Epithelial cell of esophagus (primary cell): Measurements from ENCODE around the gene RNMT.
"Not testable (repeated sequence)": the region's sequence is repeated elsewhere in the genome, so short reads cannot be mapped to it uniquely, and the experiment has no call there.

Source experiments
- DNase-seq: peaks from one replicate; pipeline ENCODE4 v3.0.0; 2010; ENCODE audit warnings: low read depth
- H3K4me3 ChIP-seq: 2 replicates; pipeline ENCODE4 v1.5.1; 2011; ENCODE audit warnings: mild to moderate bottlenecking, low read length, control low read depth
- TF ChIP-seq, protein P1 (sequence below): IDR thresholded peaks from 2 replicates; pipeline ENCODE4 v1.5.1; 2011; ENCODE audit warnings: low read depth, mild to moderate bottlenecking, low read length, control low read depth, inconsistent platforms; ENCODE audit not compliant: insufficient read depth; ENCODE audit errors: missing control alignments

The RNMT gene

DNA sequence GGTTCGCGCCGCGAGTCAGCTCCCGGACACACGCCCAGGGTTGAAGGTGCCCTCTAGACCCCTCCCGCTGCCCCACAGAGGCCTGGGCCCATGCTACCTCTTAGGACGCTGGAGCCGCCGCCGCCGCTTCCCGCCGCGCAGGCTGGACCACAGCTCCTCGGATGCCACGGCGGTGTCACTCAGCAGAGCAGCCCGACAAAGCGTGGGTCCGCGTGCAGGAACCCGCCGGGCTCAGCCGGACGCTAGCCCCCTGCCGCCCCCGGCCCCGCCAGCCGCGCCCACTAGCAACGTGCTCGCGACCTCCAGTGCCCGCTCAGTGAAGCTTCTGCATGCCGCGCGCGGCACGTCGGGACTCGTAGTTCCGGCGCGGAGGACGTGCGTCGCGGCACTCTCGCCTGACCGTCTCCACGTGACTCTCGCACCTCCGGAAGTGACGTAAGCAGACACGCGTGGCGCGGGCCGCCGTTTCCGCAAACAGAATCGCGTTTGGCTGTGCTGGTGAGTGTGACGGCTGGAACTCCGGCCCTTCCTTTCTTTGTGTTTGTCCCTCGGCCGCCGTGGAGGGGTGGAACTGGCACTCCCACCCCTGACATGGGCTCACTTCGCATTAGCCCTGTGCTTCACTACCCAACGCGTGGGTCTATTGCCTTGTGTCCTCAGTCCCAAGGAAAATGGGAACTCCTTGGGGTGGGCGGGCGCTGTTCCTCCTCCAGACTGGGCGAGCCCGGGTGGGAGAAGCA, at the start of gene RNMT, which contains the start of gene FAM210A:
RNMT (plus strand) TSS at position 442 of the 740 bp plus-strand sequence. CDS start 4,845 bp downstream, outside the sequence.
FAM210A (minus strand) TSS at position 327 of the 740 bp plus-strand sequence. CDS start 44,481 bp downstream, outside the sequence.
- H3K4me3 ChIP-seq = peak within 1 kb of the TSS; percentile 97
- peak; percentile 98 for DNase-seq
- TF ChIP-seq, protein P1, sequence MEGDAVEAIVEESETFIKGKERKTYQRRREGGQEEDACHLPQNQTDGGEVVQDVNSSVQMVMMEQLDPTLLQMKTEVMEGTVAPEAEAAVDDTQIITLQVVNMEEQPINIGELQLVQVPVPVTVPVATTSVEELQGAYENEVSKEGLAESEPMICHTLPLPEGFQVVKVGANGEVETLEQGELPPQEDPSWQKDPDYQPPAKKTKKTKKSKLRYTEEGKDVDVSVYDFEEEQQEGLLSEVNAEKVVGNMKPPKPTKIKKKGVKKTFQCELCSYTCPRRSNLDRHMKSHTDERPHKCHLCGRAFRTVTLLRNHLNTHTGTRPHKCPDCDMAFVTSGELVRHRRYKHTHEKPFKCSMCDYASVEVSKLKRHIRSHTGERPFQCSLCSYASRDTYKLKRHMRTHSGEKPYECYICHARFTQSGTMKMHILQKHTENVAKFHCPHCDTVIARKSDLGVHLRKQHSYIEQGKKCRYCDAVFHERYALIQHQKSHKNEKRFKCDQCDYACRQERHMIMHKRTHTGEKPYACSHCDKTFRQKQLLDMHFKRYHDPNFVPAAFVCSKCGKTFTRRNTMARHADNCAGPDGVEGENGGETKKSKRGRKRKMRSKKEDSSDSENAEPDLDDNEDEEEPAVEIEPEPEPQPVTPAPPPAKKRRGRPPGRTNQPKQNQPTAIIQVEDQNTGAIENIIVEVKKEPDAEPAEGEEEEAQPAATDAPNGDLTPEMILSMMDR = no peak

DNA sequence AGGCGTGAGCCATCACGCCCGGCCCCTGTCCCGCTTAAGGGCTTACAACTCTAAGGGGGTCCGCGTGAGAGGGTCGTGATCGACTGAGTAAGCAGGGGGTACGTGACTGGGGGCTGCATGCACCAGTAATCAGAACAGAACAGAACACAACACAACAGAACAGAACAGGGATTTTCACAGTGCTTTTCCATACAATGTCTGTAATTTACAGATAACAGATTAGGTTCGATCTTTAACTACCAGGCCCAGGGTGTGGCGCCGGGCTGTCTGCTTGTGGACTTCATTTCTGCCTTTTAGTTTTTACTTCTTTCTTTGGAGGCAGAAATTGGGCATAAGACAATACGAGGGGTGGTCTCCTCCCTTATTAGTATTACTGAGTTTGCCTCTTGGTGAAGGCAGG, 49.1 kb upstream of the RNMT start:
- not testable (repeated sequence) for DNase-seq

DNA sequence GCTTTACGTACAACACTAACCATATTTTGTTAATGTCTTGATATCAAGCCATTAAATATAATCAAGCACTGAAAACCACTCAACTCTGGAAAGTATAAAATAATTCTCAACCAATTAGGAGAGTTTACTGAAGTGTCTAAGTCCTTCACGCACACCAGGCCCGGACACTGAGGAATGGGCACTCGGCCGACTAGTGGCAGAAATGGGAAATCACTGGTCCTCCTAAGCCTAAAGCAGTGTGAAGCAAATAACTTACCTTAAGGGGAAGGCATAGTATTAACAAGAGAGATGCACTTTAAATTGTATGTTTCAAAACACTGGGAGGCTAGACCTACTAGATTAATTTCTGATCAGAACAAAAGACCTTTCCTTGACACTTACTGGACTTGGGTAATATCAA, 45.9 kb upstream of the RNMT start:
- TF ChIP-seq, protein P1 = peak; percentile 37
- DNase-seq = peak; percentile 24

More for the DNA sequence above, 49.1 kb upstream of the RNMT start:
- not testable (repeated sequence) for H3K4me3 ChIP-seq

DNA sequence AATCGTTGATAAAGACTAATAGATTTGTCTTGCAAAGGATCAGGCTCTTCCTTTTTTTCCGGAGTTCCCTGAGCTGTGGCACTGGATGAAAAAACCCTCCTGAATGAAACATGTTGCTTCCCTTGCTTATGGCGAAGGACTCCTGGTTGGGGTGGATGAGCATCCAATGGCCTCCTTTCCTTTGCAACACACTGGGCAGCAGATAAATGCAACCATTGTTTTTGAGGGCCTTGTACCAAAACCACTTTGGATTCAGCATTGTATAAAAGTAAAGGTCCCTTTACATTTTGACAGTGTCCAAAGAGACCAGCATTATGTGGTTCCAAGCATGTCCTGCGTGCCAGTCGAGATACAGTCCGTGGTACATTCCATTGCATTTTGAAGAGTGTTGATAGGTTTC, 44.8 kb upstream of the RNMT start:
- H3K4me3 ChIP-seq = no peak overlapping the region
- TF ChIP-seq, protein P1 = no peak
- no peak for DNase-seq

More for the DNA sequence above, 45.9 kb upstream of the RNMT start:
- H3K4me3 ChIP-seq = no peak overlapping the region

DNA sequence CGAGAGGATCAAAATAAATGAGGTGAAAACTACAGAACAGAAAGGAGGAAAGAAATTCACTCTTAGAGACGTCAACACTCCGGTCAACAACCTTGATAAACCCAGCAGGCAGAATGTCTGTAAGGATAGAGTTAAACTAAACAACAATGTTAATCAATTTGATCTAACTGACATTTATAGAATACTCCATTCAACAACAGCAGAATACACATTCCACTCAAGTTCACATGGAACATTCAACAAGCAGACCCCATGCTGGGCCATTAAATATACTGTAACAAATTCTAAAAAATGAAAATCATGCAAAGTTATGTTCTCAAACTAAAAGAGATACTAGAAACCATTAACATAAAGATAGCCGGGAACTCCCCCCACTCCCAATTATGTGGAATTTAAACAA, 41.9 kb upstream of the RNMT start:
- TF ChIP-seq, protein P1 = no peak
- no peak overlapping the region for H3K4me3 ChIP-seq
- DNase-seq = no peak

DNA sequence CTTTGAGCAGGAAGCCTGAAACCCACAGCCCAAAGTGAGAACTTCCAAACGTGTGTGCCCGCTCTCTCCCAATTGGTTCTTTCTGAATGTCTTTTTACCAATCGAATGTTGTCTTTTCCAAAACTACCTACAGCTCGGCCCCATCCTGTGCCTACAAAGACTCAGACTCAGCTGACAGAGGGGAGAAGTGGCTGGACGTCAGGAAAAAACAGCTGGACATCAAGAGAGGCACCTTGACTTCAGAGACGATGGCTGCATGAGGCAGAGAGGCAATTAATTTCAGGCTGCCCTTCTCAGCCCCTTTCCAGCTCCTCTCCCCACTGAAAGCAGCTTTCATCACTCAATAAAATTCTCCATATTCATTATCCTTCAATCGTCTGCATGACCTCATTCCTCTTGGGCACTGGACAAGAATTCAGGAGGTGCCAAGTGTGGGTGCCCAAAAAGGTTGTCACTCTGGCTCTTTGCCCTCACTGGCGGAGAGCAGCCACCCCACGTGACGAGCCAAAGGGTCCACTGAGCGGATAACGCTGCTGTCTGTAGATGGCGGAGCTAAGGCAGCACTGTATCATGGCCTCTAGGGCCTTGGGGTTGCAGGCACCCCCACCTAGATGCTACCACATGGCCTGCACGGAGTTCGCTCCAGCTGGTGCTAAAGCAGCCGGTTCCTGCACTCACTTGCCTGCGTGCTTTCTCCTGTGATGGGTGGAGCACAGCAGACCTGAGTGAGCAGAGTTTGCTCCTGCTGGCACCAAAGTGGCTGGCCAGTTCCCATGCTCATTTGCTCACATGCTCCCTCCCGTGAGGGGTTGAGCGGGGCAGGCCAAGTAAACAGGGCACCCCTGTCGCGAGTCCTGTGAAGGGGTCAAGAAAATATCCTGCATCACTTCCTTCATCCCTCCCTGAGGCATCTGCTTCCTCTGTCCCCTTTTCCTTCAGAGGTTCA, 38.0 kb upstream of the RNMT start:
- TF ChIP-seq, protein P1 = no peak
- DNase-seq = no peak
- no peak overlapping the region for H3K4me3 ChIP-seq

DNA sequence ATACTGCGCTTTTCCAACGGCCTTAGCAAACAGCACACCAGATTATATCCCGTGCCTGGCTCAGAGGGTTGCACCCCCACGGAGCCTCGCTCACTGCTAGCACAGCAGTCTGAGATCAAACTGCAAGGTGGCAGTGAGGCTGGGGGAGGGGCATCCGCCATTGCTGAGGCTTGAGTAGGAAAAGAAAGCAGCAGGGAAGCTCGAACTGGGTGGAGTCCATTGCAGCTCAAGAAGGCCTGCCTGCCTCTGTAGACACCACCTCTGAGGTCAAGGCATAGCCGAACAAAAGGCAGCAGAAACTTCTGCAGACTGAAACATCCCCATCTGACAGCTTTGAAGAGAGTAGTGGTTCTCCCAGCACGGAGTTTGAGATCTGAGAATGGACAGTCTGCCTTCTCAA, 36.4 kb upstream of the RNMT start:
- not testable (repeated sequence) for H3K4me3 ChIP-seq, DNase-seq

DNA sequence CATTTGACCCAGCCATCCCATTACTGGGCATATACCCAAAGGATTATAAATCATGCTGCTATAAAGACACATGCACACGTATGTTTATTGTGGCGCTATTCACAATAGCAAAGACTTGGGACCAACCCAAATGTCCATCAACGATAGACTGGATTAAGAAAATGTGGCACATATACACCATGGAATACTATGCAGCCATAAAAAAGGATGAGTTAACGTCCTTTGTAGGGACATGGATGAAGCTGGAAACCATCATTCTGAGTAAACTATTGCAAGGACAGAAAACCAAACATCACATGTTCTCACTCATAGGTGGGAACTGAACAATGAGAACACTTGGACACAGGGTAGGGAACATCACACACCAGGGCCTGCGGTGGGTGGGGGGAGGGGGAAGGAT, 31.1 kb upstream of the RNMT start:
- not testable (repeated sequence) for H3K4me3 ChIP-seq, DNase-seq
